SIG-M5 (cell line): ENCODE results near the gene NOC4L.
A peak's percentile ranks its signal among the peaks of the same experiment; 100 is the strongest.
"Not testable (repeated sequence)": the region's sequence is repeated elsewhere in the genome, so short reads cannot be mapped to it uniquely, and the experiment has no call there.

Source experiments
- DNase-seq: peaks from one replicate; lab custom pipeline; 2025; lab: John Stamatoyannopoulos, UW

Gene NOC4L

DNA sequence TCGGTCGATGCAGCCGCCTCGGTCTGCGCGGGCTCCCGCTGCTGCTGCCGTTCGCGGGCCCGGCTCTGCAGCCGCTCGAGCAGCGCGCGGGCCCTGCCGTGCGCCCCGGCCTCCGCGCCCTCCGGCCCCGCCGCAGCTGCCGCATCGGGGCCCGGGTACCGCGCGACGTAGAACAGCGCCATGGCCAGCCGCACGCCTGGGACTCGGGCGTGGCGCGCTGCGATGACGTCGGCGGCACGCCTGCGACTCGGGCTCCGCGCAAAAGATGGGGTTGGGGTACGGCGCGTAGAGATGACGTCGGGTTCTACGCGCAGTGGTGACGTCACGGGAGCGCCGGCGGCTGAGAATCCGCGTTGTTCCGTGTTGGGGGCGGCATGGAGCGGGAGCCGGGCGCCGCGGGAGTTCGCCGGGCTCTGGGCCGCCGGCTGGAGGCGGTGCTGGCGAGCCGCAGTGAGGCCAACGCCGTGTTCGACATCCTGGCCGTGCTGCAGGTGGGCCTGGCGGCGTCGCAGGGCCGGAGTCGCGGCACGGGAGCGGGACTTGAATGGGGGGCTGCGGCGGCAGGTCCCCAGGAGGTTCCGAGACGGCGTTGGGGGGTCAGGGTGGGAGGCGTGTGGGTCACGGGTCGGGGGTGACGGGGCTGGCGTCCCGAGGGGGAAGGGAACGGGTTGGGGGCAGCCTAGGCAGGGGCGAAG lies at the start of gene NOC4L, which contains the start of gene DDX51:
Gene NOC4L, plus strand, starts transcription at position 343 of the 695 bp plus-strand sequence. Its CDS starts 32 bp downstream, at position 375.
Gene DDX51, minus strand, starts transcription at position 205 of the 695 bp plus-strand sequence. Its CDS starts 23 bp downstream, at position 182.
- DNase-seq, result peak; percentile 60

- DNase-seq, result no peak
Observed at GRCh38 chr12:132095520-132096409, 48.5 kb upstream of the NOC4L start.

DNA sequence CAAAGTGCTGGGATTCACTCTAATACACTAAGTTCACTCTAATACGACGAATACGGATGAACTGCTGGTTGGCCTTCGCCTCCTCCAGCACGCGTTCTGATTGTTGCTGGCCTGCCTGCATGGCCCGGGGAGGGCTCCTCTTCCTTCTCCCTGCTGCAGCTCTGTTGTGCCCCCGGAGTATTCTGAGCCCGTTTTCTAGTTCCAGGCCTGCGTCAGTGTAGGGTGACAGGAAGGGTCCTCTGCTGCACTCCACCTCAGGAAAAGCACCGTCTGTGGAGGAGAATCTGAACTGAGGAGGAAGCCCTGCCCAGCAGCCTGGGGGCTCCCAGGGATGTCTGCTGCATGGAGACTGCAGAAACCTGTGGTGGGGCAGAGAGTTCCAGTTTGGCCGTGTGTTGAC lies 44.5 kb upstream of the NOC4L start:
- DNase-seq, result no peak

DNA sequence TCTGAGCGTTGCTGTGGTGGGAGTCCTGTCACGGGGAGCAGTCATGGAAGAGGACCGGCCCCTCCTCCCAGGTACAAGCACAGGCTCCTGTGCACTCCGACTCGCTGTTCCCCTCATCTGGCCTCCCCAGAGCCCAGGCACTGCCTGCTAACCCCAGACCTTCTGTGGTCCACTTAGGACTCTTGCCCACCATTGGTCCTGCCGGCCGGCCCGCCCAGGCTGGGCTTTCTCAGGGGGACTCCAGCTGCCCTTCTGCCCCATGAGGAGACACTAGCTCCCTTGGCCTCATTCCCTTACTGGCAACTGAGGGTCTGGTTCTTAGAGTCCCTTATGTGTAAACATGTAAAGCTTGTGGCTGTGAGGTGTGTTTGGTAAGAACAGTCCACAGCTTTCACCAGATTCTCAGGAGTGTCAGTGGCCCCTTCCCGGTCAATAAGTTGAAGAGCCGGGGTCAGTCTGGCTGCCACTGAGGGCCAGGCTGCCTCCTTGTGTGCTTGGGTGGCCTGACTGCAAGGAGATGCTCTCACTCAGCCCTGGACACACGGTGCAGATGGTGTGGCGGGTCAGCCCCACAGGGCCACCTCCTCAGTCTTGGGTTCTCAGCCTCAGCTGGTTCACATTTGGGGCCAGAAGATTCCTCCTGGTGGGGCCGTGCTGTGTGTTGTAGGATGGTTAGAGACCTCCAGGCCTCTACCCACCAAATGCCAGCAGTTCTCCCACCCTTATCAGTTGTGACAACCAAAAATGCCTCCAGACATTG lies 43.8 kb upstream of the NOC4L start:
- DNase-seq, result no peak

GRCh38 chr12:132102297-132102696 lies 42.0 kb upstream of the NOC4L start:
- no peak for DNase-seq

DNA sequence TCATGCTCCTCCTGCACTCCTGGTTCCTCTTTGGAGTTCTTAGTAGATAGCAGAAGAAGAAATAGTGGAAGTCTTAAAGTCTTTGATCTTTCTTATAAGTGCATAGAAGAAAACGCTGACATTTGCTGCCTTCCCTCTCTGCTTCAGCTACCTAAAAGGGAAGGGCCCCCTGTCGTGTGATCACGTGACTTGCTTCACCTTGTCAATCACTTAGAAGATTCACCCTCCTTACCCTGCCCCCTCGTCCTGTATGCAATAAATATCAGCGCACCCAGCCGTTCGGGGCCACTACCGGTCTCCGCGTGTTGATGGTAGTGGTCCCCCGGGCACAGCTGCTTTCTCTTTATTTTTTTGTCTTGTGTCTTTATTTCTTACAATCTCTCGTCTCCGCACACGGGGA lies 41.2 kb upstream of the NOC4L start:
- DNase-seq, result not testable (repeated sequence)

- no peak for DNase-seq
Observed at GRCh38 chr12:132103542-132104308, 40.5 kb upstream of the NOC4L start.

- DNase-seq, result no peak
Observed at GRCh38 chr12:132105467-132105866, 38.8 kb upstream of the NOC4L start.

DNA sequence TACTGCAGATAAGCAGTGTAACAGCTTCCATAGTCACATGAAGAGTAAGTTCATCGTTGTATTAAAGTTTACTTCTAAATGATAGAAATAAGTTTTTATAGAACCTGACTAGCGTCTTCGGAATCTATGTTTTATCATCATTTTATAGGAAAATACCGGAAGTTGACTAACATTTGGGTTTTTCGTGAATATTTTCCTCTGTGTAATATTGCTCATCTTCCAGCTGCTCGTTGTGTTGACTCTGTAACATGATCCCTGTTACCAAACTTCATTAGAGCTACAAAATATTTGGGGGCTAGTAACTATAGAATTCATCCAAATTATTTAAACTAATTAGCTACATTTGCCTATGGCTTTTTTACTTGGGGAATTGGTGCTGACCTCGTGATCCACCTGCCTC lies 37.3 kb upstream of the NOC4L start:
- DNase-seq, result no peak

DNA sequence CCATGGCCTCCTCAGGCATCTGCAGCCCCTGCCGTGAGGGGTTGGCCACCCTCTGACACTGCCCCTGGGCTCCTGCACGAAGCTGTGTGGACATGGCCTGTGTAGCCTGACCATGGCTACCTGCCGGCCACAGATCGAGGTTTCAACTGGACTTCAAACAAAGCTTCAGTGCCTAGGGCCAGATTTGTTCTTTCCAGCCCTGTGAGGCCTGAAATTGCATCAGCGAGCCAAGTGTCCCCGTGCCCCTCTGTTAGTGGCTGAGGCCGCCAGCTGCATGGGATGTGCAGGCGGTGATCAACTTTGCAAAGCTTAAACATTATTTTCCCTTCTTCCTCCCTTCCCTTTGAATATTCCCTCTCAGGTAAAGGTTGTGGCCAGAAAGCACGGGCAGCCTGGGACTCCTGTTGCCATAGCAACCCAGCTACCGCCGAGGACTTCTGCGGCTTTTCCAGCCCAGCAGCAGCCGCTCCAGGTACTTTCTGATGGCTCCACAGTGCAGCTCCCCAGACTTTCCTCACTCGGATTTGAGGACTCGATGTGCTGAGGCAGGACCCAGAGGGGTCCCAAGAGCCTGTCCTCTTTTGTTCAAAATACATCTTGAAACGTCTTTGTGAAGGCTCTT lies 35.9 kb upstream of the NOC4L start:
- no peak for DNase-seq

DNA sequence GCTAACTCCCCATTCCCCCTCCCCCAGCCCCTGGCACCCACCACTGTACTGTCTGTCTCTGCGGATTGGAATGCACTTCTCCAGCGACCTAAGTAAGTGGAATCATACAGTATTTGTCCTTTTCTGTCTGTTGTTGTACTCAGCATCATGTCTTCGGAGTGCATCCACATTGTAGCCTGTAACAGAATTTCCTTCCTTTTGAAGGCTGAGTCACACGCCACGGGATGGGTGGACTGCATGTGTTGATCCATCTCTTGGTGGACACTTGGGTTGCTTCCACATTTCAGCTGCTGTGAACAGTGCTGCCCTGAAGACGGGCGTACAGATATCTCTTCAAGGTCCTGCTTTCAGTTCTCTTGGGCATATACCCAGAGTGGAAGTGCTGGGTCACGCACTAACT lies 34.5 kb upstream of the NOC4L start:
- no peak for DNase-seq

DNA sequence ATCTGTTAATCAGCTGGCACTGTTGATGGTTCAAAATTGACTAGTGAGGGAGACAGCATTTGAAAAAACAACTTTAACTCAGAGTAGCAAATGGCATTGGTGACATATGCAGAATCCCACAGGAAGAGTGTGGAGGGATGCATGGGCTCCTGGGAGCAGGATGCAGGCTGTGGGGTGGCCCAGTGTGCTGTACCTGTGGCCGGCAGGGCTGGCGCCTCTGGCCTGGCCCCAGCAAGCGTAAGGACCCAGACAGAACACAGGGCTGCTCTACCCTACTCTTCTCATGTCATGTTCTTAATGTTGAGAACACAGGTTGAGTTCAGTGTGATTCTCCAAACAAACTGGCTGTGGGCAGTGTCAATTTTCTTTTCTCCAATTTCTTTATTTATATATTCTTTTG lies 33.6 kb upstream of the NOC4L start:
- no peak for DNase-seq

GRCh38 chr12:132111654-132112304 lies 32.5 kb upstream of the NOC4L start:
- no peak for DNase-seq

- no peak for DNase-seq
Observed at GRCh38 chr12:132114667-132115066, 29.6 kb upstream of the NOC4L start.

DNA sequence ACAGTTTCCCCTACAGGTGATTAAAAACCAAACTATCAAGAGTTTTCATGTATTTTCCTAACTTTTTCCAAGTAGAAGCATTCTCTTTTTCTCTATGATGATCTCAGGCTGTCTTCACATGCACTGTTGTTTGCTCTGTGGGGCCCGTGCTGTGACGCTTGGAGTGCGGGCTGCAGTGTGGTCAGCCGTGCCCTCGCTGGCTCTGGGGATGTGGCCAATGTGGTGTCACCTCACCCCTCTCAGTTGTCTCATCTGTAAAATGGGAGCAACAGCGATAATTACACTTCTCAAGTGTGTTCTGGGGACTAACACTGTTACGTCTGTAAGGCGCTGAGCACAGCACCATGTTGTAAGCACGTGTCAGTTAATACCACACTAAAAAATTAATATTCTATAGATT lies 28.8 kb upstream of the NOC4L start:
- no peak for DNase-seq

- no peak for DNase-seq
Observed at GRCh38 chr12:132116709-132117557, 27.3 kb upstream of the NOC4L start.

GRCh38 chr12:132117558-132117875 lies 26.7 kb upstream of the NOC4L start:
- DNase-seq, result no peak

DNA sequence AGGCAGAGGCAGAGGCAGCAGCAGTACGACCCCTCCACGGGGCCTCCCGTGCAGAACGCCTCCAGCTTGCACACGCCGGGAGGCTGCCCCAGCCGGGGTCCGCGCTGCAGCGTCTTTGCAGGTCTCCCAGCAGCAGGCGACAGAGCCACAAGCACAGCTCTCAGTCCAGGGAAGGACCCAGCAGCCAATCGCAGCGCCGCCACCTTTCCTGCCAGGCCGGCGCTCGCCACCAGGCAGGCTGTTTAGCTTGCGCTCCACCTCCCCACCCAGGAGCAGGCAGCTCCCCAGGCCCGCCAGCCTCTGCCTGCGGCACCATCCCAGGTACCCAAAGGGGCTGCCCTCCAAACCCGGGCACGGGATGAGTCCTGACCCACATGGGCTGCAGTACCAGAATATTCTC lies 25.4 kb upstream of the NOC4L start:
- no peak for DNase-seq

DNA sequence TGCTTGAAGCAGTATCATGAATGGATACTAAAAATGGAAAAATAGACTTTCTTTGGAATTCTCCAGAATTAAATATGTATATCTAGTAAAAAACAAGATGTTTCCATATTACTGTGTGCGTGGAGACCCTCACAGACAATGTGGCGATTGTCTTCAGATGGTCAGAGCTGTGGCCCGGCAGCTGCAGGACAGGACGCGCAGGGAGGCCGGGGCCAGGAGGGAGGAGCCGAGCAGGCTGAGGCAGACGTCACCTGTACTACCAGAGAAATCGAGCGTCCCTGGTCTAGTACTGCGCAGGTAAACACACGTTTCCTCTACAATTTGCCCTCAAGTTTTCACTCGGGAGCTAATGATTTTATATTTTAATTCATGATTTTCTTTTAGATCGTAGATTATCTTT lies 23.0 kb upstream of the NOC4L start:
- DNase-seq, result no peak
